Right lobe of liver (tissue), 4 donors: ENCODE data around the gene MXRA7.

Source experiments
- CTCF ChIP-seq, 4 donors: fragments of 200-600 bp in 3 of 4; fragments of 450-650 bp in 1 of 4; IDR thresholded peaks; one replicate each; pipeline versions ENCODE4 v1.5.1 to v1.8.0; 2016 to 2022; ENCODE audit warnings: antibody characterized with exemption in 4 of 4, mild to moderate bottlenecking in 2 of 4
- POLR2A ChIP-seq: fragments of 450-650 bp; IDR thresholded peaks from one replicate; pipeline ENCODE4 v1.6.1; 2017; ENCODE audit warnings: antibody characterized with exemption, mild to moderate bottlenecking
- donor health status: DM: no; HTN: no; CAD: no.
- donor health status: DM: no; HTN: no; CAD: no.
- donor health status: DM: no; HTN: yes; CAD: no.

DNA sequence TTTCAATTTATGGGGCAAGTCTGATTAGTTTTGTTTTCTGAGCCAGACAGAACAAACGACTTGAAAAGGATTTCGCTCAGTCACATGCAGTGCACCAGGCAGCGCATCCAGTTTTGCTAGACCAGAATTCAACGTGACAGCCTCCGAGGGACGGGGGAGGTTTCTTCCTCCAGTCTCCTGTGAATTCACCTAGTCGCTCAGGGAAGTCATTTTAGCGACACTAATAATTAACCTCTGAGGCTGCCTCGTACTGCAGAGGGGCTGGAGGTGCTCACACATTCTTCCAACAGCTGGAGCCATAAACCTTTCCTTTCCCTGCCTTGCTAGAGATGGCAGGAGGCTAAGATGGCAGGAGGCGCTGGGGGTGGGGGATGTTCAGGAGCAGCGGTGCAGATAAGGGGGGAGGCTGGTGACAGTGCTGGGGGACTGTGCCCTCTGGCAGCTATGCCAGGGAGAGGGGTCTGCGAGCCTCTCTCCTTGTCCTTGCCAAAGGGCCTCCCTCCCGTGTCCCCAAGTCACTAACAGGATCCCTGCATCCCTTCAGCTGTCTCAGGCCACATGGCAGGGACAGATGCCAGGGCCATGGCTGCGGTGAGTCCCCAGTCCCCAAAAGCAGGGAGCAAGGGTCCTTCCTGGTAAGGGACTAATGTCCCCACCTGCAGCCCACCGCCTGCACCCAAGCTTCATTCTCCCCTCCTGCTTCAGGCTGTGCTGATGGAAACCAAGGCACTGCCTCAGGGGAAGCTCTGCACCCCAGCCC lies 24.0 kb downstream of the MXRA7 start:
- TF ChIP-seq CTCF (IDR thresholded peaks at IDR 0.05) (no peak), POLR2A (no peak)
